Natural killer cell (primary cell): ENCODE measurements around the gene PZP. TPM values are rescaled to one million over a fixed set of nuclear protein-coding genes. Genes with fewer than 3 reads are reported as not detected.

Experiments
- ATAC-seq, 3 donors: fragments of 150-1000 bp in 2 of 3; fragments of 200-7000 bp in 1 of 3; cut with Tn5 transposase; 1 replicate in 1 of 3; 2 replicates in 2 of 3; pipeline ENCODE4 v1.10.0; 2021; ENCODE audit warnings: mild to moderate bottlenecking in 2 of 3, moderate library complexity in 2 of 3
- DNase-seq, 2 donors: peaks; one replicate each; pipeline versions ENCODE4 v3.0.0 to v3.0.0-alpha.2; 2013 to 2021; ENCODE audit warnings: mixed read lengths in 1 of 2
- H3K27ac ChIP-seq: one replicate; pipeline ENCODE4 v1.5.1; 2013; ENCODE audit warnings: mild to moderate bottlenecking, low read length
- H3K27me3 ChIP-seq: one replicate; pipeline ENCODE4 v1.6.1; 2013; ENCODE audit warnings: low read length; ENCODE audit not compliant: control insufficient read depth, insufficient read depth
- H3K36me3 ChIP-seq: one replicate; pipeline ENCODE4 v1.6.1; 2013; ENCODE audit warnings: low read length; ENCODE audit not compliant: control insufficient read depth, insufficient read depth
- H3K4me1 ChIP-seq: one replicate; pipeline ENCODE4 v1.6.1; 2013; ENCODE audit warnings: low read length; ENCODE audit not compliant: control insufficient read depth, insufficient read depth
- H3K4me3 ChIP-seq: one replicate; pipeline ENCODE4 v1.5.1; 2013; ENCODE audit warnings: low read length
- H3K9me3 ChIP-seq: one replicate; pipeline ENCODE4 v1.6.1; 2013; ENCODE audit warnings: low read length; ENCODE audit not compliant: control insufficient read depth, insufficient read depth
- H3K27ac Mint-ChIP-seq, 2 donors: one replicate each; pipeline ENCODE4 v1.8.0; 2022; ENCODE audit warnings: mild to moderate bottlenecking in 2 of 2, mixed read lengths in 2 of 2, moderate library complexity in 1 of 2
- H3K27me3 Mint-ChIP-seq, 2 donors: one replicate each; pipeline ENCODE4 v1.8.0; 2022; ENCODE audit warnings: low read depth in 2 of 2, mixed read lengths in 2 of 2
- H3K36me3 Mint-ChIP-seq: one replicate; pipeline ENCODE4 v1.8.0; 2022; ENCODE audit warnings: mixed read lengths
- H3K4me1 Mint-ChIP-seq, 2 donors: one replicate each; pipeline ENCODE4 v1.8.0; 2022; ENCODE audit warnings: mixed read lengths in 2 of 2
- H3K4me3 Mint-ChIP-seq: one replicate; pipeline ENCODE4 v1.8.0; 2022; ENCODE audit warnings: mild to moderate bottlenecking, moderate library complexity, mixed read lengths
- H3K9me3 Mint-ChIP-seq, 2 donors: one replicate each; pipeline ENCODE4 v1.8.0; 2022; ENCODE audit warnings: mixed read lengths in 2 of 2
- WGBS: methylation state at CpG from one replicate; pipeline ENCODE4 v1.1.7; 2013; ENCODE audit warnings: missing lambda C conversion rate; ENCODE audit not compliant: insufficient coverage; 5-methylcytosine and 5-hydroxymethylcytosine counted together
- intact Hi-C: fragments of 100-400 bp; cut with micrococcal nuclease; formaldehyde crosslinking; loops from one replicate; pipeline ENCODE4 v1.14.2; 2022
- total RNA-seq, 4 donors: library from RNA; stranded (reverse); fragments of 120-200 nt in 1 of 4; gene quantifications; one replicate each; pipeline versions ENCODE4 v1.2.3 to v1.2.4, GENCODE V29; 2013 to 2022
- TF ChIP-seq, protein P1 (sequence below): fragments of 200-600 bp; IDR thresholded peaks from one replicate; pipeline ENCODE4 v1.8.0; 2022; ENCODE audit warnings: antibody characterized with exemption

The PZP gene
- total RNA-seq, 3 donors from 2014 or later (not counting 1 experiment from before 2014, with no cell fraction given): not detected

- Histone ChIP-seq H3K27me3 (no peaks in the 10 kb centered on the region), H3K9me3 (no peaks in the 10 kb centered on the region), H3K36me3 (peaks cover 29% of the 10 kb centered on the region), H3K4me1 (no peaks in the 10 kb centered on the region), H3K27ac (no peak overlapping the region), H3K4me3 (no peak overlapping the region)
- Mint-ChIP-seq H3K4me1 (peaks cover 7 to 13% of the 10 kb centered on the region in 2 donors), H3K9me3 (no peaks in the 10 kb centered on the region), H3K27me3 (no peaks in the 10 kb centered on the region), H3K4me3 (no peak overlapping the region), H3K27ac (no peak overlapping the region), H3K36me3 (no peaks in the 10 kb centered on the region)
- 74% methylated on average over 1 of the region's 1 CpG for WGBS
- TF ChIP-seq, protein P1, sequence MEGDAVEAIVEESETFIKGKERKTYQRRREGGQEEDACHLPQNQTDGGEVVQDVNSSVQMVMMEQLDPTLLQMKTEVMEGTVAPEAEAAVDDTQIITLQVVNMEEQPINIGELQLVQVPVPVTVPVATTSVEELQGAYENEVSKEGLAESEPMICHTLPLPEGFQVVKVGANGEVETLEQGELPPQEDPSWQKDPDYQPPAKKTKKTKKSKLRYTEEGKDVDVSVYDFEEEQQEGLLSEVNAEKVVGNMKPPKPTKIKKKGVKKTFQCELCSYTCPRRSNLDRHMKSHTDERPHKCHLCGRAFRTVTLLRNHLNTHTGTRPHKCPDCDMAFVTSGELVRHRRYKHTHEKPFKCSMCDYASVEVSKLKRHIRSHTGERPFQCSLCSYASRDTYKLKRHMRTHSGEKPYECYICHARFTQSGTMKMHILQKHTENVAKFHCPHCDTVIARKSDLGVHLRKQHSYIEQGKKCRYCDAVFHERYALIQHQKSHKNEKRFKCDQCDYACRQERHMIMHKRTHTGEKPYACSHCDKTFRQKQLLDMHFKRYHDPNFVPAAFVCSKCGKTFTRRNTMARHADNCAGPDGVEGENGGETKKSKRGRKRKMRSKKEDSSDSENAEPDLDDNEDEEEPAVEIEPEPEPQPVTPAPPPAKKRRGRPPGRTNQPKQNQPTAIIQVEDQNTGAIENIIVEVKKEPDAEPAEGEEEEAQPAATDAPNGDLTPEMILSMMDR: no peak
- intact Hi-C loops: no loop called here
- DNase-seq: no peak
- ATAC-seq: no peak
Observed at GRCh38 chr12:9132008-9132535, 76.1 kb downstream of the PZP start.

- Mint-ChIP-seq H3K27me3 (no peaks in the 10 kb centered on the region), H3K36me3 (no peaks in the 10 kb centered on the region), H3K4me1 (peaks cover 4 to 13% of the 10 kb centered on the region in 2 donors), H3K9me3 (no peaks in the 10 kb centered on the region), H3K4me3 (no peak overlapping the region), H3K27ac (no peak overlapping the region)
- no CpG with 5 or more reads among the region's 2 CpGs for WGBS
- H3K27me3 ChIP-seq: no peaks in the 10 kb centered on the region
- DNase-seq (no peak), ATAC-seq (no peak)
- H3K4me3 ChIP-seq: no peak overlapping the region
- peaks cover 28% of the 10 kb centered on the region for H3K36me3 ChIP-seq
- intact Hi-C loops: no loop called here
- no peaks in the 10 kb centered on the region for H3K4me1 ChIP-seq
- H3K27ac ChIP-seq: no peak overlapping the region
- TF ChIP-seq, protein P1: no peak
- no peaks in the 10 kb centered on the region for H3K9me3 ChIP-seq
Observed at GRCh38 chr12:9130244-9130643, 78.0 kb downstream of the PZP start.

- 97% methylated on average over 36 of the region's 36 CpGs for WGBS
- H3K36me3 Mint-ChIP-seq: no peaks in the 10 kb centered on the region
- H3K9me3 Mint-ChIP-seq: no peaks in the 10 kb centered on the region
- H3K36me3 ChIP-seq: peaks cover 27% of the 10 kb centered on the region
- ATAC-seq (no peak), DNase-seq (no peak)
- intact Hi-C loops: no loop called here
- TF ChIP-seq, protein P1: no peak
- no peaks in the 10 kb centered on the region for H3K4me1 ChIP-seq
- H3K27ac ChIP-seq: no peak overlapping the region
- H3K4me1 Mint-ChIP-seq: peaks cover 0 to 7% of the 10 kb centered on the region in 2 donors
- no peaks in the 10 kb centered on the region for H3K27me3 Mint-ChIP-seq
- no peak overlapping the region for H3K4me3 ChIP-seq
- H3K27me3 ChIP-seq: no peaks in the 10 kb centered on the region
- H3K27ac Mint-ChIP-seq: no peak overlapping the region
- no peak overlapping the region for H3K4me3 Mint-ChIP-seq
- H3K9me3 ChIP-seq: no peaks in the 10 kb centered on the region
Observed at GRCh38 chr12:9127936-9128663, 80.1 kb downstream of the PZP start.
